CD4-positive, alpha-beta T cell treated with Interferon gamma for 1 hour (primary cell): Measurements from ENCODE around the gene PCDH7.

ENCODE experiments used
- DNase-seq: peaks from one replicate; pipeline ENCODE4 v3.0.0-alpha.2; 2020

Gene PCDH7

GRCh38 chr4:30728311-30728710 lies 8.1 kb downstream of the PCDH7 start:
- DNase-seq, result no peak

- no peak for DNase-seq
These were observed 23.7 kb downstream of the PCDH7 start for GRCh38 chr4:30743897-30744296.

GRCh38 chr4:30744386-30744785 lies 24.2 kb downstream of the PCDH7 start:
- DNase-seq, result no peak

- DNase-seq, result no peak
These were observed 24.9 kb downstream of the PCDH7 start for GRCh38 chr4:30744957-30745640.

- DNase-seq, result no peak
These were observed 26.6 kb downstream of the PCDH7 start for GRCh38 chr4:30746735-30747134.

GRCh38 chr4:30753316-30753715 lies 33.1 kb downstream of the PCDH7 start:
- DNase-seq, result no peak

GRCh38 chr4:30754021-30754420 lies 33.9 kb downstream of the PCDH7 start:
- no peak for DNase-seq

GRCh38 chr4:30755346-30755745 lies 35.2 kb downstream of the PCDH7 start:
- DNase-seq, result no peak

GRCh38 chr4:30756553-30756952 lies 36.4 kb downstream of the PCDH7 start:
- no peak for DNase-seq

- no peak for DNase-seq
These were observed 37.2 kb downstream of the PCDH7 start for GRCh38 chr4:30757357-30757756.

GRCh38 chr4:30760551-30760950 lies 40.4 kb downstream of the PCDH7 start:
- DNase-seq, result no peak

GRCh38 chr4:30763321-30763727 lies 43.2 kb downstream of the PCDH7 start:
- DNase-seq, result no peak

GRCh38 chr4:30765022-30765421 lies 44.9 kb downstream of the PCDH7 start:
- no peak for DNase-seq

GRCh38 chr4:30767147-30767845 lies 47.1 kb downstream of the PCDH7 start:
- no peak for DNase-seq

GRCh38 chr4:30768277-30768676 lies 48.1 kb downstream of the PCDH7 start:
- DNase-seq, result no peak

GRCh38 chr4:30769093-30769492 lies 48.9 kb downstream of the PCDH7 start:
- DNase-seq, result no peak

GRCh38 chr4:30770049-30770549 lies 49.9 kb downstream of the PCDH7 start:
- no peak for DNase-seq

GRCh38 chr4:30770812-30771211 lies 50.6 kb downstream of the PCDH7 start:
- no peak for DNase-seq

- no peak for DNase-seq
These were observed 56.3 kb downstream of the PCDH7 start for GRCh38 chr4:30776451-30776850.

- DNase-seq, result no peak
These were observed 56.8 kb downstream of the PCDH7 start for GRCh38 chr4:30776921-30777415.
